ENCODE measurements around the gene ADGRV1. TPM values are rescaled to one million over a fixed set of nuclear protein-coding genes. Genes with fewer than 3 reads are reported as not detected.

ADGRV1 gene
- total RNA-seq, 4 donors from 2014 or later = 0.28 to 6.5 (median 3.7) TPM

GRCh38 chr5:90949469-90950358, 391.1 kb downstream of the ADGRV1 start:
- Histone ChIP-seq H3K4me3 (no peak overlapping the region), H3K36me3 (no peaks in the 10 kb centered on the region), H3K27ac (no peak overlapping the region), H3K9me3 (no peaks in the 10 kb centered on the region), H3K4me1 (peaks cover 0 to 4% (median 0%) of the 10 kb centered on the region in 4 donors), H3K27me3 (no peaks in the 10 kb centered on the region)
- DNase-seq = no peak
- TF ChIP-seq POLR2A (IDR thresholded peaks at IDR 0.05) = no peak
- TF ChIP-seq, protein P1, sequence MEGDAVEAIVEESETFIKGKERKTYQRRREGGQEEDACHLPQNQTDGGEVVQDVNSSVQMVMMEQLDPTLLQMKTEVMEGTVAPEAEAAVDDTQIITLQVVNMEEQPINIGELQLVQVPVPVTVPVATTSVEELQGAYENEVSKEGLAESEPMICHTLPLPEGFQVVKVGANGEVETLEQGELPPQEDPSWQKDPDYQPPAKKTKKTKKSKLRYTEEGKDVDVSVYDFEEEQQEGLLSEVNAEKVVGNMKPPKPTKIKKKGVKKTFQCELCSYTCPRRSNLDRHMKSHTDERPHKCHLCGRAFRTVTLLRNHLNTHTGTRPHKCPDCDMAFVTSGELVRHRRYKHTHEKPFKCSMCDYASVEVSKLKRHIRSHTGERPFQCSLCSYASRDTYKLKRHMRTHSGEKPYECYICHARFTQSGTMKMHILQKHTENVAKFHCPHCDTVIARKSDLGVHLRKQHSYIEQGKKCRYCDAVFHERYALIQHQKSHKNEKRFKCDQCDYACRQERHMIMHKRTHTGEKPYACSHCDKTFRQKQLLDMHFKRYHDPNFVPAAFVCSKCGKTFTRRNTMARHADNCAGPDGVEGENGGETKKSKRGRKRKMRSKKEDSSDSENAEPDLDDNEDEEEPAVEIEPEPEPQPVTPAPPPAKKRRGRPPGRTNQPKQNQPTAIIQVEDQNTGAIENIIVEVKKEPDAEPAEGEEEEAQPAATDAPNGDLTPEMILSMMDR (IDR thresholded peaks at IDR 0.05) = no peak

DNA sequence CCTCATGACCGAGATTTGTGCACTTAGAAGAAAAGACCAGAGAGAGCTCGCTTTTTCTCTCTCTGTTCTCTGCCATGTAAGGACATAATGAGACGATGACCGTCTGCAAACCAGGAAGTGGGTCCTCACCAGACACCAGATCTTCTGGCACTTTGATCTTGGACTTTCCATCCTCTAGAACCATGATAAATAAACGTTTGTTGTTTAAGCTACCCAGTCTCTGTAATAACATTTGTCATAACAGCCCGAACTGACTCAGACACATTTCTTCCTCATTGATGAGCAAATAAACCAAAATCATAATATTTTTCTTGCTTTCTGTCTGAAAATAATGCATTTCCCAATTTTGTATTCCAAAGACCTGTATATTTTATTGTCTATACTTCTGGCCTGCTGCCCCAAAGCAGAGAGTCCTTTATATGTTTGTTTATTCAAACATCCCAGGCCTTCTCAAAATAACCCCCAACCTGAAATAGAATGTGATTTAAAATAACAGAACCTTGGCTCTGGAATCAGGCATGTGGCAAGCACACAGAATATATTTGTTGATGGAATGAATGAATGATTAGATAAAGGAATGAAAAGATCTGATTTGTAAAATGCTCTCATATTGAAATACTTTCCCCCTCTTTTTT, 396.5 kb downstream of the ADGRV1 start:
- no peaks in the 10 kb centered on the region for H3K4me1 ChIP-seq
- no peaks in the 10 kb centered on the region for H3K27me3 ChIP-seq
- H3K4me3 ChIP-seq = no peak overlapping the region
- H3K27ac ChIP-seq = no peak overlapping the region
- H3K9me3 ChIP-seq = no peaks in the 10 kb centered on the region
- H3K36me3 ChIP-seq = no peaks in the 10 kb centered on the region
- TF ChIP-seq POLR2A (IDR thresholded peaks at IDR 0.05) = no peak
- TF ChIP-seq, protein P1 (IDR thresholded peaks at IDR 0.05) = no peak
- no peak for DNase-seq

GRCh38 chr5:90956511-90957097, 398.0 kb downstream of the ADGRV1 start:
- Histone ChIP-seq H3K27ac (no peak overlapping the region), H3K27me3 (no peaks in the 10 kb centered on the region)
- no peak for DNase-seq

DNA sequence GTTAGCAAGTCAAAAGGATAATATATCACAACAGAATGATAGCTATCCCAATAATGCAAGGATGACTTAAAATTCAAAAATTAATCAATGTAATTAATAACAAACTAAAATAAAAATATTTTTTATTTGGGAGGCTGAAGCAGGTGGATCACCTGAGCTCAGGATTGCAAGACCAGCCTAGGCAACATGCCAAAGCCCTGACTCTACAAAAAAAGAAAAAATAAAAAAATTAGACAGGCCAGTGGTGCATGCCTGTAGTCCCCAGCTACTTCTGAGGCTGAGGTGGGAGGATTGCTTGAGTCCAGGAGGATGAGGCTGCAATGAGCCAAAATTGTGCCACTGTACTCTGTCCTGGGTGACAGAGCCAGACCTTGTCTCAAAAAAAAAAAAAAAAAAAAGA, 399.3 kb downstream of the ADGRV1 start:
- DNase-seq = no peak
- Histone ChIP-seq H3K4me1 (no peaks in the 10 kb centered on the region), H3K4me3 (no peak overlapping the region), H3K27me3 (no peaks in the 10 kb centered on the region), H3K36me3 (no peaks in the 10 kb centered on the region), H3K27ac (no peak overlapping the region), H3K9me3 (no peaks in the 10 kb centered on the region)
- TF ChIP-seq, protein P1 (IDR thresholded peaks at IDR 0.05) = no peak
- TF ChIP-seq POLR2A (IDR thresholded peaks at IDR 0.05) = no peak

More at GRCh38 chr5:90956511-90957097, 398.0 kb downstream of the ADGRV1 start:
- Histone ChIP-seq H3K36me3 (no peaks in the 10 kb centered on the region), H3K4me3 (no peak overlapping the region), H3K4me1 (no peaks in the 10 kb centered on the region), H3K9me3 (no peaks in the 10 kb centered on the region)
- TF ChIP-seq POLR2A (IDR thresholded peaks at IDR 0.05) = no peak
- TF ChIP-seq, protein P1 (IDR thresholded peaks at IDR 0.05) = no peak

GRCh38 chr5:90959262-90959661, 400.7 kb downstream of the ADGRV1 start:
- H3K4me3 ChIP-seq = no peak overlapping the region
- H3K9me3 ChIP-seq = no peaks in the 10 kb centered on the region
- H3K36me3 ChIP-seq = no peaks in the 10 kb centered on the region
- no peaks in the 10 kb centered on the region for H3K27me3 ChIP-seq
- no peak overlapping the region for H3K27ac ChIP-seq
- H3K4me1 ChIP-seq = no peaks in the 10 kb centered on the region
- TF ChIP-seq, protein P1 (IDR thresholded peaks at IDR 0.05) = no peak
- no peak for TF ChIP-seq POLR2A (IDR thresholded peaks at IDR 0.05)
- DNase-seq = no peak

Data from Peyer's patch (tissue), 4 donors.